ENCODE measurements around the gene SLC2A13. TPM values are rescaled to one million over a fixed set of nuclear protein-coding genes. Genes with fewer than 3 reads are reported as not detected.

SLC2A13 gene
- total RNA-seq, 1 donor from 2014 or later = 17.4 TPM

DNA sequence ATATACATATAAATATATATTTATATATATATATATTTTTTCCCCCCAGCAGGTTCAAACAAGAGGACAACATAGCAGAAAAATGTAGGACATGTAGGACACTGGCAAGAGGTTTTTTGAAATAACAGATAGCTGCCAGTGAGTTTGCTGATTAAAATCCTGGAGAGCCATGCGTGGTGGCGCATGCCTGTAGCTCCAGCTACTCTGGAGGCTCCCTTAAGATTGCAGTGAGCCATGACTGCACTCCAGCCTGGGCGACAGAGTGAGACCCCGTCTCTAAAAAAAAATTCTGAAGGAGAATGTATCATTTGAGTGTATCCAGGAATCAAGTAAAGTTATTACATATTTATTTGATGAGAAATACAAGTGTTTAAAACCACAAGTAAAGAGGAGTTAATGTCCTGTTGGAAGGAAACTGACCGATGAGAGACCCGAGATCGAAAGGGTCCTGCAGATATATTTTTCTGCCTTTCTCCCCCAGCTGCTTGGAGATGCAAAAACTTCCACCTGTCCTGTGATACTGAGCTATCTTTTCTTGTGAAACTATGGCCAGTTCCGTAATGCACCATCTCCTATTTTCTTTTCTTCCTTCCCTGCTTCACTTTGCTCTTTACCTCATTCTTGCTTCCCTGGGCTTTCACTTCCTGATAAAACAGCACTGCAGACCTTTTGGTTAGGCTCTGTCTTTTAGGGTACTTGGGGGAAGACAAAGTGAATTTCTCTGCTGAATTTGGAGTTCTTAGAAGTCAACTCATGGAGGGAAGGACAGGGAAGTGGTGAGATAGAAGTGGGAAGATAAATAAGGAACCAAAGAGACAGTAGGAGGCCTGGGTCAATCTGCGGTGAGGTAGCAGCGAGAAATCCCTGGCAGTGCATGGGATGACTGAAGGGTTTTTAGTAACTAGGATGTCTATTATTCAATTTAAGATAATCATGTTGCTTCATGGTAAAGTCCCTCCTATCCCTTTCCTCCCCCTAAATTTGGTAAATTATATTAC lies 41.2 kb upstream of the SLC2A13 start:
- intact Hi-C loops (cut with DNase I) = no loop called here
- Histone ChIP-seq H3K27ac (no peak overlapping the region), H3K27me3 (no peaks in the 10 kb centered on the region), H3K4me3 (no peak overlapping the region), H3K4me1 (no peaks in the 10 kb centered on the region), H3K9me3 (no peaks in the 10 kb centered on the region), H3K36me3 (no peaks in the 10 kb centered on the region)
- no peak for TF ChIP-seq POLR2A (IDR thresholded peaks at IDR 0.05)
- no peak for TF ChIP-seq POLR2AphosphoS5 (IDR thresholded peaks at IDR 0.05; ENCODE audit: insufficient read depth in 1 of 2, low read depth in 1 of 2)
- TF ChIP-seq, protein P1, sequence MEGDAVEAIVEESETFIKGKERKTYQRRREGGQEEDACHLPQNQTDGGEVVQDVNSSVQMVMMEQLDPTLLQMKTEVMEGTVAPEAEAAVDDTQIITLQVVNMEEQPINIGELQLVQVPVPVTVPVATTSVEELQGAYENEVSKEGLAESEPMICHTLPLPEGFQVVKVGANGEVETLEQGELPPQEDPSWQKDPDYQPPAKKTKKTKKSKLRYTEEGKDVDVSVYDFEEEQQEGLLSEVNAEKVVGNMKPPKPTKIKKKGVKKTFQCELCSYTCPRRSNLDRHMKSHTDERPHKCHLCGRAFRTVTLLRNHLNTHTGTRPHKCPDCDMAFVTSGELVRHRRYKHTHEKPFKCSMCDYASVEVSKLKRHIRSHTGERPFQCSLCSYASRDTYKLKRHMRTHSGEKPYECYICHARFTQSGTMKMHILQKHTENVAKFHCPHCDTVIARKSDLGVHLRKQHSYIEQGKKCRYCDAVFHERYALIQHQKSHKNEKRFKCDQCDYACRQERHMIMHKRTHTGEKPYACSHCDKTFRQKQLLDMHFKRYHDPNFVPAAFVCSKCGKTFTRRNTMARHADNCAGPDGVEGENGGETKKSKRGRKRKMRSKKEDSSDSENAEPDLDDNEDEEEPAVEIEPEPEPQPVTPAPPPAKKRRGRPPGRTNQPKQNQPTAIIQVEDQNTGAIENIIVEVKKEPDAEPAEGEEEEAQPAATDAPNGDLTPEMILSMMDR (IDR thresholded peaks at IDR 0.05) = no peak
- no peak for DNase-seq (ENCODE audit: extremely low spot score in 2 of 2)

DNA sequence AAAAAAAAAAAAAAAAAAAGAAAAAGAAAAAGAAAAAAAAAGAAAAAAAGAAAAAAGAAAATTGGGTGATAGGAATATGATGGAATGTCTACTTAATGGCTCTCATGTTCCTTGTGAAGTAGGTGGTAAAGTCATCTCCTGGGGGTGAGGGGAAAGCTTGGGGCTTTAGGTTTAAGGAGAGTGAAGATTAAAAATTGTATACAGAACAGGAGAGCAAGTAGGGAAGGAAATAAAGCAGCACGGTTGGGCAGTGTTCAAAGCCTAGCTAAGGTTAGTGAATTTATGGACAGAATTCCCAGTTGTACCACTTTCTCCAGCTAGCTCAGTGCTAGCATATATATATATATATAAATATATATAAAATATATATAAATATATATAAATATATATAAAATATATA lies 40.0 kb upstream of the SLC2A13 start:
- H3K27ac ChIP-seq = no peak overlapping the region
- intact Hi-C loops (cut with DNase I) = no loop called here
- H3K4me3 ChIP-seq = no peak overlapping the region
- TF ChIP-seq POLR2AphosphoS5 (IDR thresholded peaks at IDR 0.05; ENCODE audit: insufficient read depth in 1 of 2, low read depth in 1 of 2) (no peak), POLR2A (IDR thresholded peaks at IDR 0.05) (no peak)
- TF ChIP-seq, protein P1 (IDR thresholded peaks at IDR 0.05) = no peak
- H3K4me1 ChIP-seq = no peaks in the 10 kb centered on the region
- no peaks in the 10 kb centered on the region for H3K36me3 ChIP-seq
- H3K9me3 ChIP-seq = no peaks in the 10 kb centered on the region
- no peaks in the 10 kb centered on the region for H3K27me3 ChIP-seq
- DNase-seq (ENCODE audit: extremely low spot score in 2 of 2) = no peak

DNA sequence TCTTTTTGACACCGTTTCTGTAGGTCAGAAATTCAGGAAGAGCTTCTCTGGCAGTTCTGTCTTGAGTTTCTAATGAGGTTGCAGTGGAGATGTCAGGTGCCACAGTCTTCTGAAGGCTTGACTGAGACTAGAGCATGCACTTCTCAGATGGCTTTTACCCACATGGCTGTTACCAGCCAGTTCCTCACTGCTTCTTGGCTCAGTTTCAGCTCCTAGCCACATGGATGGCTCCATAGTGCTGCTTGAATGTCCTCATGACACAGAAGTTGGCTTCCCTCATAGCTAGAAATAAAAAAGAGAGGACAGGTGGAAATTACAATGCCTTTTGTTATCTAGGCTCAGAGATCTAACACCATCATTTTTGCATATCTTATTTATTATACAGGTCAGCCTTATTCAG lies 38.1 kb upstream of the SLC2A13 start:
- H3K4me1 ChIP-seq = no peaks in the 10 kb centered on the region
- intact Hi-C loops (cut with DNase I) = no loop called here
- no peak for TF ChIP-seq POLR2A (IDR thresholded peaks at IDR 0.05)
- TF ChIP-seq, protein P1 (IDR thresholded peaks at IDR 0.05) = no peak
- no peaks in the 10 kb centered on the region for H3K9me3 ChIP-seq
- H3K27me3 ChIP-seq = no peaks in the 10 kb centered on the region
- H3K27ac ChIP-seq = no peak overlapping the region
- no peaks in the 10 kb centered on the region for H3K36me3 ChIP-seq
- no peak for DNase-seq (ENCODE audit: extremely low spot score in 2 of 2)
- no peak overlapping the region for H3K4me3 ChIP-seq

DNA sequence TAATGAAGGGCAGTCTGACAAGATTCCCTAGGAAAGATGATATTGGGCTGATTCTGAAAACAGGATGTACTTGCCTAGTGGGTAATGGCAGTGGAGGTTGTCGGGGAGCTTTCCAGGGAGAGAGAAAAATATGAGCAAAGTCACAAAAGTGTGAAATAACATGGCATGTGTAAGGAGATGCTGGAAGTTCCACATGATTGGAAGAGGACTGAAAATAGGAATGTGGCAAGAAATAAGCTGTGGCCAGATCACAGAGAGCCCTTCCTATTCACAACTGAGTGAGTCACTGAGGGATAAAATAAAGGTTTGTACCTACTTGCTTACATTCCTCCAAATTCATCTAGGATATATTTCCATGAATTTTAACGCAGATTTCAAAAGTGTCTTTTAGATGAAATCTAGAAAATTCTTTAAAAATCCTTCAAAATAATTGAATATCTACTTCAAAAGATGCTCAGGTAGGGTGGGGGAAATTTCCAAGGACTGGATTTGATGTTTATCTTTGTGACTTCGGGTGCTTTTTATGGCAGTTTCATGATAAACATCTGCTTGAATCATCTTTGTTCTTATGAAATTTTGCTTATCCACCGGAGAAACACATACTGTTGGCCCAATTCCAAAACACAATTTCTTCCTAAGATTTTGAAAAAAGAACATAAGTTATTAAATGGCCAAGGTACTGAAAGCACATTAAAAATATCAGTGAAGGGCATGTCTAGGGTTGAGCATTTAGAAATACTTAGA lies 36.3 kb upstream of the SLC2A13 start:
- Histone ChIP-seq H3K9me3 (no peaks in the 10 kb centered on the region), H3K27me3 (no peaks in the 10 kb centered on the region), H3K36me3 (no peaks in the 10 kb centered on the region), H3K4me1 (no peaks in the 10 kb centered on the region), H3K4me3 (no peak overlapping the region), H3K27ac (no peak overlapping the region)
- intact Hi-C loops (cut with DNase I) = no loop called here
- TF ChIP-seq POLR2AphosphoS5 (IDR thresholded peaks at IDR 0.05; ENCODE audit: insufficient read depth in 1 of 2, low read depth in 1 of 2) = no peak
- TF ChIP-seq, protein P1 (IDR thresholded peaks at IDR 0.05) = no peak
- no peak for TF ChIP-seq POLR2A (IDR thresholded peaks at IDR 0.05)
- DNase-seq (ENCODE audit: extremely low spot score in 2 of 2) = no peak

Measured in vagina (tissue), 2 donors.